ENCODE measurements around the gene ATP2A3.

ATP2A3 gene

GRCh38 chr17:3894911-3895343 is 69.3 kb downstream of the ATP2A3 start:
- no peaks in the 10 kb centered on the region for H3K27me3 ChIP-seq (ENCODE audit: insufficient read depth, low read length, poor library complexity, severe bottlenecking)
- H3K9ac ChIP-seq (ENCODE audit: low read depth, low read length, poor library complexity, severe bottlenecking) = no peak overlapping the region
- H3K9me3 ChIP-seq (ENCODE audit: insufficient read depth, low read depth, low read length) = no peaks in the 10 kb centered on the region
- no peaks in the 10 kb centered on the region for H3K9me2 ChIP-seq (replicated peaks; ENCODE audit: low read depth, low read length)
- H3K4me1 ChIP-seq (ENCODE audit: insufficient read depth, low read length, poor library complexity, severe bottlenecking) = peaks cover 7% of the 10 kb centered on the region
- no peaks in the 10 kb centered on the region for H4K20me1 ChIP-seq (ENCODE audit: insufficient read depth, low read length, poor library complexity, severe bottlenecking)
- no peaks in the 10 kb centered on the region for H3F3A ChIP-seq (ENCODE audit: low read depth)
- H3K79me2 ChIP-seq (ENCODE audit: insufficient read depth, low read length) = no peaks in the 10 kb centered on the region
- peaks cover 5% of the 10 kb centered on the region; the same call in 1 of the 2 replicates for H3K36me3 ChIP-seq (ENCODE audit: insufficient read depth, low read length)
- H3K4me2 ChIP-seq (ENCODE audit: low read depth, low read length, poor library complexity, severe bottlenecking) = no peak overlapping the region
- no peak for TF ChIP-seq EZH2phosphoT487 (IDR thresholded peaks at IDR 0.05; ENCODE audit: borderline replicate concordance)
- TF ChIP-seq, protein P1, sequence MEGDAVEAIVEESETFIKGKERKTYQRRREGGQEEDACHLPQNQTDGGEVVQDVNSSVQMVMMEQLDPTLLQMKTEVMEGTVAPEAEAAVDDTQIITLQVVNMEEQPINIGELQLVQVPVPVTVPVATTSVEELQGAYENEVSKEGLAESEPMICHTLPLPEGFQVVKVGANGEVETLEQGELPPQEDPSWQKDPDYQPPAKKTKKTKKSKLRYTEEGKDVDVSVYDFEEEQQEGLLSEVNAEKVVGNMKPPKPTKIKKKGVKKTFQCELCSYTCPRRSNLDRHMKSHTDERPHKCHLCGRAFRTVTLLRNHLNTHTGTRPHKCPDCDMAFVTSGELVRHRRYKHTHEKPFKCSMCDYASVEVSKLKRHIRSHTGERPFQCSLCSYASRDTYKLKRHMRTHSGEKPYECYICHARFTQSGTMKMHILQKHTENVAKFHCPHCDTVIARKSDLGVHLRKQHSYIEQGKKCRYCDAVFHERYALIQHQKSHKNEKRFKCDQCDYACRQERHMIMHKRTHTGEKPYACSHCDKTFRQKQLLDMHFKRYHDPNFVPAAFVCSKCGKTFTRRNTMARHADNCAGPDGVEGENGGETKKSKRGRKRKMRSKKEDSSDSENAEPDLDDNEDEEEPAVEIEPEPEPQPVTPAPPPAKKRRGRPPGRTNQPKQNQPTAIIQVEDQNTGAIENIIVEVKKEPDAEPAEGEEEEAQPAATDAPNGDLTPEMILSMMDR (conservative IDR thresholded peaks at IDR 0.05; ENCODE audit: low read length) = no peak
- no peak overlapping the region for H2AFZ ChIP-seq (ENCODE audit: low read length)
- no peak overlapping the region for H3K4me3 ChIP-seq (ENCODE audit: low read length, poor library complexity, severe bottlenecking)

GRCh38 chr17:3894188-3894587 is 70.0 kb downstream of the ATP2A3 start:
- Histone ChIP-seq H3K4me3 (ENCODE audit: low read length, poor library complexity, severe bottlenecking) (no peak overlapping the region), H3K27me3 (ENCODE audit: insufficient read depth, low read length, poor library complexity, severe bottlenecking) (no peaks in the 10 kb centered on the region), H3F3A (ENCODE audit: low read depth) (no peaks in the 10 kb centered on the region), H3K4me1 (ENCODE audit: insufficient read depth, low read length, poor library complexity, severe bottlenecking) (peaks cover 7% of the 10 kb centered on the region), H3K36me3 (ENCODE audit: insufficient read depth, low read length) (peaks cover 5% of the 10 kb centered on the region; the same call in 1 of the 2 replicates), H2AFZ (ENCODE audit: low read length) (no peak overlapping the region), H3K9ac (ENCODE audit: low read depth, low read length, poor library complexity, severe bottlenecking) (no peak overlapping the region), H3K9me2 (replicated peaks; ENCODE audit: low read depth, low read length) (no peaks in the 10 kb centered on the region), H3K4me2 (ENCODE audit: low read depth, low read length, poor library complexity, severe bottlenecking) (no peak overlapping the region), H3K9me3 (ENCODE audit: insufficient read depth, low read depth, low read length) (no peaks in the 10 kb centered on the region), H3K79me2 (ENCODE audit: insufficient read depth, low read length) (no peaks in the 10 kb centered on the region), H4K20me1 (ENCODE audit: insufficient read depth, low read length, poor library complexity, severe bottlenecking) (no peaks in the 10 kb centered on the region)
- no peak for TF ChIP-seq EZH2phosphoT487 (IDR thresholded peaks at IDR 0.05; ENCODE audit: borderline replicate concordance)
- TF ChIP-seq, protein P1 (conservative IDR thresholded peaks at IDR 0.05; ENCODE audit: low read length) = no peak

DNA sequence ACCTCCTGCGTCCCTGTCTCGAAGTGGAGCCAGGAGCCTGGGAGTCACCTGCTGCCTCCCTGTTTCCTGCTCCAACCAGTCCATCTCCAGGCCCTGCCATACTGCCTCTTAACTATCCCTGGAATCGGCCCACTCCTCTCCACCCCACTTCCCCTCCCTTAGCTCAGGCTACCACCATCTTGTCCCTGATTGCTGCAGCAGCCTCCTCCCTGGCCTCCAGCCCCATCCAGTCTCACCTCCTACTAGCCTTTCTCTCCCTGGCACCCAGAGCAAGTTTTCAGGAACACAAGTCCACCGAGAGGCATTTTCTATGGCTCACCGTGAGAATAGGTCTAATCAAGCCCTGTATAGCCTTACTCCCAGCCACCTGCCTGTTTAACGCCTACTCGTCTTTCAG is 70.5 kb downstream of the ATP2A3 start:
- peak overlapping the region; percentile 97 for H2AFZ ChIP-seq (ENCODE audit: low read length)

More for the DNA sequence above, 70.5 kb downstream of the ATP2A3 start:
- TF ChIP-seq, protein P1 (conservative IDR thresholded peaks at IDR 0.05; ENCODE audit: low read length) = no peak
- TF ChIP-seq EZH2phosphoT487 (IDR thresholded peaks at IDR 0.05; ENCODE audit: borderline replicate concordance) = no peak
- H3K9ac ChIP-seq (ENCODE audit: low read depth, low read length, poor library complexity, severe bottlenecking) = peak overlapping the region; percentile 24
- no peaks in the 10 kb centered on the region for H3K9me2 ChIP-seq (replicated peaks; ENCODE audit: low read depth, low read length)
- peaks cover 7% of the 10 kb centered on the region for H3K4me1 ChIP-seq (ENCODE audit: insufficient read depth, low read length, poor library complexity, severe bottlenecking)
- H3K36me3 ChIP-seq (ENCODE audit: insufficient read depth, low read length) = peaks cover 3% of the 10 kb centered on the region; the same call in 1 of the 2 replicates
- no peaks in the 10 kb centered on the region for H3K9me3 ChIP-seq (ENCODE audit: insufficient read depth, low read depth, low read length)
- H3K79me2 ChIP-seq (ENCODE audit: insufficient read depth, low read length) = no peaks in the 10 kb centered on the region
- peak overlapping the region; percentile 76 for H3K4me3 ChIP-seq (ENCODE audit: low read length, poor library complexity, severe bottlenecking)
- H3K4me2 ChIP-seq (ENCODE audit: low read depth, low read length, poor library complexity, severe bottlenecking) = peak overlapping the region; percentile 68
- no peaks in the 10 kb centered on the region for H3F3A ChIP-seq (ENCODE audit: low read depth)
- no peaks in the 10 kb centered on the region for H4K20me1 ChIP-seq (ENCODE audit: insufficient read depth, low read length, poor library complexity, severe bottlenecking)
- H3K27me3 ChIP-seq (ENCODE audit: insufficient read depth, low read length, poor library complexity, severe bottlenecking) = no peaks in the 10 kb centered on the region
